NCI-H2171 (cell line): ENCODE measurements around the gene ALKBH6.
"Not testable (repeated sequence)": the region's sequence is repeated elsewhere in the genome, so short reads cannot be mapped to it uniquely, and the experiment has no call there.

Source experiments
- DNase-seq: peaks from one replicate; lab custom pipeline; 2025; lab: John Stamatoyannopoulos, UW

ALKBH6 gene

DNA sequence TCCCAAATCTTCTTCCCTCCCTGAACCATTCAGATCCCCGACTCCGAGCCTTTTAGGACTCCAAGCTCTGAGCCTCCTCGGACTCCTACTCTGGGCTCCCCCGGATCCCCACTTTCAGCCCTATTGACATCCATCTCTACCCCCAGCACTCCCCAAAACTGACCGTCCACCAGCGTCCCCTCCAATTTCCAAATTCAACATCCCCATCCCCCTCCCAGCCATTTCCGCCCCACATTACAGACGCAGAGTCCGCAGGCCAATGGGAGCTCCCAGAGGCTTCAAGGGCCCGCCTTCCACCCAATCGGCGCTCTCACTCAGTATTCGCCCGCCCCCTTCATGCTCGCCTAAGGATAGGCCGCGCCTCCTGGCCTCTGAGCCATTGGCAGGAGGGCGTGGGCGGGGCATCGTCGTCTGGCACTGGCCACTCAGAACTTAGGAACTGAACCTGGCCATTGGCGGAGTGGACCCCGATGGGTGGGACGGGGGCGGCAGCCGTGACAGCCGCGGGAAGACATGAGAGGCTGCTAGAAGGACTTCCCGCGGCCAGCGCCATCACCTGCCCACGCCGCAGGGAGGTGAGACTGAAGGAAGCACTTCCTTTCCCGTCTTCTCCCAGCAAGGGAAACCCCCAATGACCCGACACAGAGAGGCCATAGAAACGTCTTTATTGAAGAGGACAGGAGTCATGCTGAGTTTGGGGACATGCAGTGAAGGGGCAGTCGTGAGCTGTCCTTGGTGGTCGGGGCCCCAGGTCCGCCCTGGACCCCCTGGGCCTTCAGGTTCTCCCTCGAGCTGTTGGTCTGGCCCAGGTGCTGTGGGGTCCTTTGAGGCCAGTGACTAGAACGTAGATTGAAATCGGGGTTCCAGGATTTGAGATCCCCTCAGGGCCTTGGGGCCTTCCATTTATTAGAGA is at the start of gene ALKBH6:
TSS of gene ALKBH6 (minus strand) at position 202 of the 913 bp plus-strand sequence. CDS start 816 bp downstream, outside the sequence.
- DNase-seq: peak; percentile 99

DNA sequence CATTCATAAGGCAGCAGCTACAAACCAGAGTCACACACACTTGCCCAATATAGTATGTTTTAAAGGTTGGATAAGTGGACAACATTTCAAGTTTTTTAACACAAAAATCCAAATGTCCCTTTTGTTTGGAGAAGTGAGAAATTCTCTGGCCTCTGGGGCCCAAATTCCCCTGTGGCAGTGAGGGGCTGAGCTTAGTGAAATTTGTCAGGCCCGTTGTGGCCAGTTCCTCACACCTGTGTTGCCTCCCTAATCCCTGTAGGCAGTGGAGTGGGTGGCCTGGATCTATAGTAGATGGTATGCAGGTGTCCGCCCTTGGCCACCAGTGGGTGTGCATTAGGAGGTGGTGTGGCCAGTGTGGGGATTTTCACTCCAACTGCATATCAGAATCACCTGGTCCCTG is 47.4 kb upstream of the ALKBH6 start:
- no peak for DNase-seq

DNA sequence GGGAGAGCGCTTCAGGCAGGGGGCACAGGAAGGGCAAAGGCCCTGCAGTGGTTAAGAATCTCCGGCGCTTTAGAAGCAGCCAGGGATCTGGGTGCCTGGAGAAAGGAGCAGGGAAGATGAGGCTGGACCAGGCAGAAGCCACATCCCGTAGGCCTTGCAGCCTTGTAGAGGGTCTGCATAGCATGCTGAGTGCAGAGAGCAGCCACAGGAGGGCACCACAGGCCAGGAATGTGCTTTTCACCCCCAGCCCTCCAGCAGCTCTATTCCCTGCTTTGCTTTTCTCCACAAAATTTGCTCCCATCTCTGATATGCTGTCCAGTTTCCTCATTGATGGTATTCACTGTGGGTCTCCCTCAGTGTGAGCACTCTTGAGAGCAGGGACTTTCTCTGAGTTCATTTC is 46.4 kb upstream of the ALKBH6 start:
- no peak for DNase-seq

DNA sequence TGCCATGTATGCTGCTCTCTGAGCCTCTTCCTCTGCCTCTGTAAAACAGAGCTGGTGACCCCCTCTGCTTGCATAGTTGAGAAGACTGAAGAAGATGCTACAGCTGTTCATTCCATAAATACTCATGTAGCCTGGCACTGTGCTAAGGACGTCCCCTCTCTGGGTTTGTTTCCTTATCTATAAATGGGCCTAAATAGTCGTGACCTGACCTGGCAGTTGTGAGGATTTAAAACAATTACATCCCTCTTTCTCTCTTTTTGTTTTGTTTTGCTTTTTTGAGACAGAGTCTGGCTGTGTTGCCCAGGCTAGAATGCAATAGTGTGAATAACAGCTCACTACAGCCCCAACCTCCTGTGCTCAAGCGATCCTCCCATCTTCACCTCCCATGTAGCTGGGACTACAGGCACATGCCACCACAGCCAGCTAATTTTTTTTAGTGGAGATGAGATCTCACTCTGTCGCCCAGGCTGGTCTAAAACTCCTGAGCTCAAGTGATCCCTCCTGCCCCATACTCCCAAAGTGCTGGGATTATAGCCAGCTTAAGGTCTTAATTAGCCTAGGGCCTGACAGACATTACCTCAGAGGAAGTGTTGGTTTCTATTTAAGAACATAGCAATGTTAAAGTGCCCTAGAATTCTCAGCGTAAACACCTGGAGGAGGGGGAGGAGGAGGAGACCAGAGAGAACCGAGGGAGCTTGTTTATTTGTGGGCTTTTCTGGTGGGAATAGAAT is 45.3 kb upstream of the ALKBH6 start:
- DNase-seq: no peak

DNA sequence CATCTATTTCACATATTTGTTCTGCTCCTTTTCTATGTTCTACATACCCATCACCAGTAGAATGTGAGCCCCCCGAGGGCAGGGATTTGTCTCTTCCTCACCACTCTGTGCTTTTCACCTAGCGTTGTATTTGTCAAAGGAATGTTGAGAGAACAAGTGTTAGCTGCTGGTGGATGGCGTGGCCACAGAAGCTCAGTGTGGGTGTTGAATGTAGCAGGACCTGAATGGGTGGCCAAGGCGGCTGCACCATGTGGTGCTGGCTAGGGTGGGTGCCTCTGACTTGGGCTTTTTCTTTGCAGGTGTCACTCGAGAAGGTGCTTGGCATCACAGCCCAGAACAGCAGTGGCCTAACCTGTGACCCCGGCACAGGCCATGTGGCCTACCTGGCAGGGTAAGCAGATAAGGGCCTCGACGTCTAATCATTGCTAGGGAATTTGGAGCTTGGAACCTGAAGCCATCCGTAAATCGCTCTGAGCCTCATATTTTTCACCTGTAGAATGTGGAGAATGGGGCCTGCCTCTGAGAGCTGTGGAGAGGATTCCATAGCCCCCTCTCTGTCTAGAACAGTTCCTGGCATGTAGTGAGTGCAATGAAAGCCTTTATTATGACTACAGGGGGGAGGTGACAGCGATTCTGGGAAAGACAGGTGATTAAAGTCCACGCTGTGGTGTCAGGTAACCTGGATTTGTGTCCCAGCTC is 44.6 kb upstream of the ALKBH6 start:
- DNase-seq: no peak

DNA sequence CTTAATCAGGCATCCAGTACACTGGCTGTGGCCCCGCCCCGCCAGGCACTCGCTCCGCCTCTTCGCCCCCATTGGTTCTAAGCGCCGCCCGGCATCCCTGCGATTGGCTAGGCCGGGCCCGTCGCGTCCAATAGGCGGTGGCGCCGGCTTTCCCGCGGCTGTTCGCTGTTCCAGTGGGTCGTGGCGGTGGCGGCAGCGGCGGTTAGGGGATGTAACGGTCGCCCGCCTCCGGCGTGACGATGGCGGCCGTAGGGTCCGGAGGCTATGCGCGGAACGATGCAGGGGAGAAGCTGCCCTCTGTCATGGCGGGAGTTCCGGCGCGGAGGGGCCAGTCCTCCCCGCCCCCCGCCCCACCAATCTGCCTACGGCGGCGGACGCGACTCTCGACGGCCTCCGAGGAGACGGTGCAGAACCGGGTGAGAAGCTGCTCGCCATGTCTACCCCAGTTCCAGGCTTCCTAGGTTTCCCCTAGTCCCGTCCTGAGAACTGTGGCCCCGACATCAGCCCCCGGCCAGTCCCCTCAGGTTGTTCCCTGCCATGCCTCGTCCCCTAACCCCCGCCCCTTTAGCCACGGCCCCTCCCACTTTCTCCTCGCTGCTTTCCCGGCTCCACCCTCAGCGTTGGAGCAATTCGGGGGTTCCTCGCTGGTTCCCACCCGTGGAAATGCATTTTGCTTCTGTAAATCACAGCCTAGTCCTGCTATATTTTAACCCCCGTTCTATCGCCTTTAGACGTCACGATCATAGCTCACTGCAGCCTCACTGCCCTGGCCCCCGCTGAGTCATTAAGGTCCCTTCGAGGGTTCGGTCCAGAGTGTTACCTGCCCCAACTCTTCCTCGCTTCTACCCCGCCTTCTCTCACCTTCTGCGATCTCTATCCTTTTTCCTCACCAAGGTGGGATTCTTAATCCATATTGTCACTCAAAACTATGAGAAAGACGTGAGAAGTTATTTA is 41.0 kb upstream of the ALKBH6 start, which contains the start of gene WDR62:
TSS of gene WDR62 (plus strand) at position 165 of the 954 bp plus-strand sequence. CDS start at position 240, 75 bp downstream.
- DNase-seq: peak; percentile 92

DNA sequence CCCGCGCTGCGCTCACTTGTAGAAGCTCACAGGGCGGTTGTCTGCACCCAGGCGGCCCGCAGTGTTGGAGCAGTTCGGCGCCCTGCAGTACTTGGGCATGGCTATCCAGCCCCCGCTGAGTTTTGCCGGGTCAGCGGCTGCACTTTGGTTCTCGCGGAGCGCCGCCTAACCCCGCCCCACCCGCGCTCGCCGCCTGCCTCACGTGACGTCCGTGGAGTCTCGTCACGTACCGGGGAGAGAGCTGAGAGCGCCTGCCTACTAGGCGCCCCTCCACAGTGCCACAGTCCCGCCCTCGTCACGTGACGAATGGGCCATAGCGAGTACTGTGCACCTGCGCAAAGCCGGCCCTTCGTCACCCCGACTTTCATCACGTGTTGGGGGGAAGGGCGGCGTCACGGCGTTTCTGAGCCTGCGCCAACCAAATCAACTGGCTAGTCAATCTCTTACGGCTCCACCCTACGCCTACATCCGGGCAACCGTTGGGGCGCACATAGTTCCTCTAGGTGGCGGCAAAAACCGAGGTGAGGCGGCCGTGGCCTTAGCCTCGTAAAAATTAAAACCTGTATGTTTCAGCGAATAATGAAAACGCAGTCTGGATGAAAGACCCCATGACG is 40.2 kb upstream of the ALKBH6 start, which contains the start of gene THAP8:
TSS of gene THAP8 (minus strand) at position 167 of the 614 bp plus-strand sequence. CDS start at position 99, 68 bp downstream.
- DNase-seq: peak; percentile 97

DNA sequence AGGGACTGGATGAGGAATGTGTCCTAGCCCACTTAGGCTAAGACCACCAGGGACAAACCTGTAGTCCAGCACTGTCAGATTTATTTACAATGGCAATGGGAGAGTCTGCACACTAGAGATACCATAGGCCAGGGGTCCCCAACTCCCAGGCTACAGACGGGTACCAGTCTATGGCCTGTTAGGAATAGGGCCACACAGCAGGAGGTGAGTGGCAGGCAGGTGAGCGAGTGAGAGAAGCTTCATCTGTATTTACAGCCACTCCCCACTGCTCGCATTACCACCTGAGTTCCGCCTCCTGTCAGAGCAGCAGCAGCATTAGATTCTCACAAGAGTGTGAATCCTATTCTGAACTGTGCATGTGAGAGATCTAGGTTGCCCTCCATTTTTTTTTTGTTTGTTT is 37.6 kb upstream of the ALKBH6 start:
- DNase-seq: no peak

DNA sequence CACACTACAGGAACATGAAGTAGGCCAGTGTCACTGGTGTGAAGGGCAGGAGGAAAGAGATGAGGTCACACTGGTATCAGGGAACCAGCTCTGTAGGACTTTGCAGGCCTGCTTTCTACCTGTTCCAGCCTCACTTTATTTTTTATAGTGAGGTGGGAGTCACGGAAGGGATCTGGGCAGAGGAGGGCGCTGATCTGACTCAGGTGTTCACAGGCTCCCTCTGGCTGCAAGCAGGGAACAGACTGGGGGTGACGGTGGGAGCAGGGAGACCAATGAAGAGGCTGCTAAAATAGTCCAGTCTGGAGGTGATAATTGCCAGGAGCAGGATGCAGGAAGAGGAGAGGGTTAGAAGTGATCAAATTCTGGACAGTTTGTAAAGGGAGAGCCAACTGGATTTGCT is 37.2 kb upstream of the ALKBH6 start:
- no peak for DNase-seq

DNA sequence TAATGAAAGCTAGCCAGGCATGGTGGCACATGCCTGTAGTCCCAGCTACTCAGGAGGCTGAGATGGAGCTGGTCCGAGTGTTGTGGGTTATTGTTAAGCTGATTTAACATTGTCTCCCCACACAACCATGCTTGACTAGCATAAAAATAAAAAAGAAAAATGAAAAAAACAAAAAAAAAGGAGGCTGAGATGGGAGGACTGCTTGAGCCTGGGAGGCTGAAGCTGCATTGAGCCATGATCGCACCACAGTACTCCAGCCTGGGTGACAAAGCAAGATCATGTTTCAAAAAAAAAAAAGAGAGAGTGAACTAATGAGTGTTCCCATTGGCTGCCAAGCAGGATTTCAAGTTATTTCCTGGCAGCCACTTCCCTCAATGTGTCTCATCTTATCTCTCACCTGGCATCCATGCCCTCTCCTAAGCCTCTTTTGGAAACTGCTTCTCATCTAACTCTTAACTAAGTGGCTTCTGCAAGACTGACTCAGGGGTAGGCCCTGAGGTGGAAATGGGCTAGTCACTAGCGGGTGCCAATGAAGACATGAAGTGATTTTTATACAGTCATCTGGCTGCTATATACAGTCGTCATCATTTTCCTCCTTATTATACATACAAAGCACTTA is 35.2 kb upstream of the ALKBH6 start:
- peak; percentile 24 for DNase-seq

DNA sequence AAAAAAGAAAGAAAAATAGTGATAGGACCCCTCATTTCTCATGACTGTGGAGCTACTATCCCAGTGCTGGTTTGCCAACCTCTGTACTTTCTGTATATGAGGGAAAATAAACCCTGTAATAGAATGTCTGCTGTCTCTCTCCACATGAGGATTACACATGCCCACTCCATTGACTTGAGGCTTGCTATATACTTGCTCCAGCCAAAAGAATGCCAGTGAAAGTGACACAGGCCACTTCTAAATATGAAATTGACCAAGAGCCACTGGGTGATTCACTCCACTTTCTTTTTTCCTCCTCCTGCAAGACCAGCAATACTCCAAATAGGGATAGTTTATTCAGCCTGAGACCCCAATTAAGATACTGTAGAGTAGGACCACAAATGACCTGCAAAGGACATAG is 33.8 kb upstream of the ALKBH6 start:
- DNase-seq: no peak

DNA sequence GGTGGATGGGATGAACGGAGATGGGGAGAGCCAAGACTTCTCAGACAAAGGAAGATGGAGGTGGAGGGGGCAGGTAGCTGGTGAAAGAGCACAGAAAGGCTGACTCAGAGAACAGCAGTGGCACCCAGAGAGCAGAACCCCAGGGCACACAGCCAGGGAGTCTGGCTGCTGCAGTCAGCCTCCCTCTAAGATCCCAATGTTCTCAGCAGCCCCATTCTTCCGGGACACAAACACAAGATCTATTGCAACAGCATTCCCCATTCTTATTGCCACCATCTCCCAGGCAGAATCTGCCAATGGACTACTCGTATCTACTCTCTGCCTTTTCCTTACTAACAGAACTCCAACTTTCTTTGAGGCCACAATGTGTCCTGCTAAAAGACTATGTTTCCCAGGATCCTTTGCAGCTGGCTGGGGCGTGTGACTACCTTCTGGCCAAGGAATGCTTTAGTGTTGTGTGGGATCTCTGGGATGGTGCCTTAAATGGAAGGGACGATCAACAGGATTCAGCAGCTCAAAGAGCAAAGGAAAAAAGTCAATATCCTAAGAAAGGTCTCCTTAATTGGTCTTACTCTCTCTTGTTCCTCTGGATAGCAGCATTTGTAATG is 32.5 kb upstream of the ALKBH6 start:
- DNase-seq: no peak

DNA sequence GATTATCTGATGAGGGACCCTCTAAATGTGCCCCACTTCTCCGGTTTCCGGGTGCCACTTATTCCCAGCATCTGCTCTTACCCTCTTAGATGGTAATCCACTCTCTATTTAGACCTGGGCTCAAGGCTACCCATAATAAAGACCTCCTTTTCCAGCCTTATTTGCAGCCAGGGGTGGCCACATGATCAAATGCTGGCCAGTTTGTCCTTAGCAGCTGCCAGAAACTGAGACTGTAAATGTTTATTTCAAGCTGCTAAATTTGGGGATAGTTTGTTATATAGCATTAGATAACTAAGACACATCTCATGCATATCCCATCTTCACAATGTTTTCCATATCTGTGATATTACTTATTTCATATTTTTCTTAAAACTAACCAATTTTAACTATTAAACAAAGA is 29.9 kb upstream of the ALKBH6 start:
- no peak for DNase-seq

DNA sequence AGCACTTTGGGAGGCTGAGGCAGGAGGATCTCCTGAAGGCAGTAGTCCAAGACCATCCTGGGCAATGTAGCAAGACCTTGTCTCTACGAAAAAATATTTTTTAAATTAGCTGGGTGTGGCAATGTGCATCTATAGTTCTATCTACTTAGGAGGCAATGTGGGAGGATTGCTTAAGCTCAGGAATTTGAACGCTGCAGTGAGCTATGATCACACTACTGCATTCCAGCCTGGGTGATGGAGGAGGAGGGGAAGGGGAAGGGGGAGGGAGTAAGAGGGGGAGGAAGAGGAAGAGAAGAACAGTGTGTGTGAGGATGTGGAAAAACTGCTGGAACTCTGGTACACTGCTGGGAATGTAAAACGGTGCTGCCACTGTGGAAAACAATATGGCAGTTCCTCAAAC is 27.8 kb upstream of the ALKBH6 start:
- no peak for DNase-seq

DNA sequence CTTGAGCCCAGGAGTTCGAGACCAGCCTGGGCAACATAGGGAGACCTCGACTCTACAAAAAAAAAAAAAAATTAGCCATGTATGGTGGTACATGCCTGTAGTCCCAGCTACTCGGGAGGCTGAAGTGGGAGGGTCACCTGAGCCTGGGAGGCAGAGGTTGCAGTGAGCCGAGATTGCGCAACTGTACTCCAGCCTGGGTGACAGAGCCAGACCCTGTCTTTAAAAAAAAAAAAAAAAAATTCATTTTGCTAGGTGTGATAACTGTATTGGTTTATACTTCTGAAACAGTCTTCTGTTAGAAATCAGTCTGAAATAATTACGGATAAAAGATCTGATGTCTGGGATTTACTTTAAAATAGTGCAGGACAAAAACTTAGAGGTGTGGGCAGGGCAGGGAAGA is 27.1 kb upstream of the ALKBH6 start:
- not testable (repeated sequence) for DNase-seq

DNA sequence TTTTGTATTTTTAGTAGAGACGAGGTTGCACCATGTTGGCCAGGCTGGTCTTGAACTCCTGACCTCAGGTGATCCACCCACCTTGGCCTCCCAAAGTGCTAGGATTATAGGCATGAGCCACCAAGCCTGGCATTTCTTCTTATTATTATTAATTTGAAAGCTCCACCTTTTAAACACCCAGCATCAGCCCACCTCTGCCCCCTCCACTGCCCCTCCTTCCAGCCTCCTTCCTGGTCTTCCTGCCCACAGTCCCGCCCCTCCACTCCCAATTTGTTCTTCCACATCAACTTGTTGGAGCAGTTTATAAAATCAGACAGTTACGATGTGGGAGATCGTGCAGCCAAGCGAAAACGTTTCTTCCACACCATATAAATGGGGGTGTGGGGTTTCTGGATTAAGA is 26.5 kb upstream of the ALKBH6 start:
- no peak for DNase-seq

DNA sequence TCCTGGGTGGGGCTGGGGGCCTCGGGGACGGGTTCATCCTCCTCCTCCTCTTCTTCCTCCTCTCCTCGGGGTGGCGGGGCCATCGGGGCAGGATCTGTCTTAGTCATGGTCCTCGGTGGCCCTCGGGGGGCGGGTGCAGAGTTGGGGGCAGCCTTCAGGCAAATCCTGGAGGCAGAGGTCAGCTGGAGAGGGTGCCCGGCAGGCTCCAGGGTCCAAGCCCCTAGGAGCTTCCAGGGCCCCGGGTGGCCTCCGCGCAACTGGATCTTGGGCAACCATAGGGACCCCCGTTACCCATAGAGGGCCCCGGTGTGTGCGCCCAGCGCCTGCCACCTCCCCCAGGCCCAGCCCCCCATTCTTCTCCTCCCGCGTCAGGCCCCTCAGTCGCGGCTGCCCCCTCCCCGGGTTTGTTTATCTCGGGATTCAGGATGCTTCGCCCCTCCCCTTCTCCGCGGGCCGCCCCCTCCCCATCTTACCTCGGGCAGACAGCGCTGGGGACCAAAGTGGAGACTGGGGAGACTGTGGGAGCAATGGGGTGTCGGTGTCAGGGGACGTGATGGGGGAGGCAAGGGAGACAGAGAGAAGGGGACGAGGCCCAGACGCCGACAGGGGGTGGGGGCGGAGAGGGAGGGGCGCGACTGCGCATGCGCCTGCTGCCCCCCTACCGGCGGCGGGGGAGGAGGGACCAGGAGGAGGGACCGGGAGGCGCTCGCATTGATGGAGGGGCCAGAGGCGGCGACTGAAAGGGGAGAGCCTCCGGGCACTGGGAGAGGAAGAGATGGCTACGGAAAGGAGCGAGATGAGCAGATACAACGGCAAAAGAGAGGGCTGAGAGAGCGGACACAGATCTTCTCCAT is 18.5 kb upstream of the ALKBH6 start, which contains the start of gene CLIP3:
TSS of gene CLIP3 (minus strand) at position 623 of the 854 bp plus-strand sequence. CDS start at position 107, 516 bp downstream.
- DNase-seq: peak; percentile 50

DNA sequence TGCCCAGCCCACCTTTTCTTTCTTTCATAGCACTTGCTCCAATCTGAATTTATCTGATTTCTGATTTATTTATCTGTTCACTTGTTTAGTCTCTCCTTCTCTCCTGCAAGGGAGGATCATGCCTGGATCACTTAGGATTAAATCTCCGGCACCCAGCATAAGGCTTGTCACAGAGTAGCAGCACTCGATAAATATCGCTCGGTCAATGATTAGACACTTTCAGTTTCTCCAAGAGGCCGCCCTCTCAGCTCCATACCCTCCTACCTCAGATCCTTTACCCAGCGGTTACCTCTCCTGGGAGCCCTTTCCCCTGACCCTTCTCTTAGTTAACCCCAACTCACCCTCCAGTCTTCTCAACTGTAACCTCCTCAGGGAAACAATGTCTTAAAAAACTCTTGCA is 17.3 kb upstream of the ALKBH6 start:
- no peak for DNase-seq
